ENCODE data around the gene IL18BP.

IL18BP gene

DNA sequence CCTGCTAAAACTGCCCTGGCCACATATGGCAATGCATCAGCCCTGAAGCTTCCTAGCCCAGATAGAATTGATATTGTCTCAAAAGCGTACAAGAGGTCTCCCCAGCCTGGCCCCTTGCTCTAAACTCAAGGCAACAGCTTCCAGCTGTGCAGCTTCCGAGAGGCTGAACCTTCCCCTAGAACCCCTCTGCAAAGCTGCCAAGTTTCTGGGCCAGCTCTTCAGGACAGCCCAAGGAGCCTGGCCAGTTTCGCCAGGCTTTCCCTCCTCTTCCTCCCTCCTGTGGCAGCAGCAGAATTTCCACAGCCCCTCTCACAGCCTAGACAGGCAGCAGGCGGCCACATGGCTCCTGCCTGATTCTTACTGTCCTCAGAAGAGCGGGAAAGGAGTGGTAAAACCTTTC, 47.1 kb downstream of the IL18BP start (continued):
- no peak for TF ChIP-seq ZNF18 (tag by site-specific recombination; IDR thresholded peaks at IDR 0.05)
- no peak for TF ChIP-seq ZNF664 (tag by site-specific recombination; IDR thresholded peaks at IDR 0.05)
- no peak for TF ChIP-seq ZSCAN23 (tag by site-specific recombination; IDR thresholded peaks at IDR 0.05)
- no peak for TF ChIP-seq ZBTB7A (tag by site-specific recombination; IDR thresholded peaks at IDR 0.05; ENCODE audit: low read depth)
- TF ChIP-seq ZNF791 (tag by site-specific recombination; IDR thresholded peaks at IDR 0.05): no peak
- TF ChIP-seq, protein P1, sequence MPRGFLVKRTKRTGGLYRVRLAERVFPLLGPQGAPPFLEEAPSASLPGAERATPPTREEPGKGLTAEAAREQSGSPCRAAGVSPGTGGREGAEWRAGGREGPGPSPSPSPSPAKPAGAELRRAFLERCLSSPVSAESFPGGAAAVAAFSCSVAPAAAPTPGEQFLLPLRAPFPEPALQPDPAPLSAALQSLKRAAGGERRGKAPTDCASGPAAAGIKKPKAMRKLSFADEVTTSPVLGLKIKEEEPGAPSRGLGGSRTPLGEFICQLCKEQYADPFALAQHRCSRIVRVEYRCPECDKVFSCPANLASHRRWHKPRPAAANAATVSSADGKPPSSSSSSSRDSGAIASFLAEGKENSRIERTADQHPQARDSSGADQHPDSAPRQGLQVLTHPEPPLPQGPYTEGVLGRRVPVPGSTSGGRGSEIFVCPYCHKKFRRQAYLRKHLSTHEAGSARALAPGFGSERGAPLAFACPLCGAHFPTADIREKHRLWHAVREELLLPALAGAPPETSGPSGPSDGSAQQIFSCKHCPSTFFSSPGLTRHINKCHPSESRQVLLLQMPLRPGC (tag by site-specific recombination; IDR thresholded peaks at IDR 0.05): no peak

GRCh38 chr11:72048766-72049460, 50.2 kb downstream of the IL18BP start:
- Histone ChIP-seq H3K4me3 (ENCODE audit: low read depth, low read length) (no peak overlapping the region), H3K4me1 (ENCODE audit: control insufficient read depth, insufficient read depth, low read length) (no peaks in the 10 kb centered on the region), H3K36me3 (ENCODE audit: control insufficient read depth in 2 of 2, insufficient read depth in 1 of 2, low read length in 2 of 2) (peaks cover 3 to 13% of the 10 kb centered on the region in 2 experiments; a peak in 2 of 3 replicates), H3K27ac (ENCODE audit: extremely low read depth, low read depth, low read length) (no peak overlapping the region), H3K9me3 (ENCODE audit: control insufficient read depth, insufficient read depth, low read depth, low read length) (no peaks in the 10 kb centered on the region)
- CTCF ChIA-PET: interaction anchor here (0.5 to 1.0 kb wide), 3 partner anchors 24 to 384 kb away, joined by 3 to 4 read pairs (median 3); no protein-coding TSS in a partner anchor
- TF ChIP-seq OSR2 (tag by site-specific recombination; IDR thresholded peaks at IDR 0.05) (peak; percentile 46), ZIC2 (tag by site-specific recombination; IDR thresholded peaks at IDR 0.05) (no peak)
- POLR2A ChIA-PET: interaction anchor here (0.7 kb wide), 1 partner anchor 8 kb away, joined by 4 read pairs; no protein-coding TSS in a partner anchor
